Neutrophil (primary cell): Measurements from ENCODE around the gene BCDIN3D.
"Not testable (repeated sequence)": the region's sequence is repeated elsewhere in the genome, so short reads cannot be mapped to it uniquely, and the experiment has no call there.

Source experiments
- H3K27ac ChIP-seq: fragments of 200-600 bp; sonication (generic); 2 replicates; pipeline ENCODE4 v1.5.1; 2016; ENCODE audit warnings: mild to moderate bottlenecking, moderate library complexity
- H3K27me3 ChIP-seq: fragments of 200-600 bp; sonication (generic); 2 replicates; pipeline ENCODE4 v1.6.0; 2016; ENCODE audit warnings: mild to moderate bottlenecking
- H3K36me3 ChIP-seq: fragments of 200-600 bp; sonication (generic); 2 replicates; pipeline ENCODE4 v1.5.1; 2017
- H3K4me1 ChIP-seq, 2 experiments: fragments of 200-600 bp in 1 of 2; sonication (generic) in 1 of 2; 1 replicate in 1 of 2; 2 replicates in 1 of 2; pipeline versions ENCODE4 v1.5.1 to v1.6.1; 2013 to 2016; ENCODE audit warnings: low read depth in 1 of 2, low read length in 1 of 2, mild to moderate bottlenecking in 1 of 2, moderate library complexity in 1 of 2; ENCODE audit not compliant: control insufficient read depth in 1 of 2, insufficient read depth in 1 of 2
- H3K4me3 ChIP-seq, 2 experiments: fragments of 200-600 bp in 1 of 2; sonication (generic) in 1 of 2; 1 replicate in 1 of 2; 2 replicates in 1 of 2; pipeline ENCODE4 v1.5.1; 2013 to 2016; ENCODE audit warnings: low read depth in 1 of 2, low read length in 1 of 2, mild to moderate bottlenecking in 1 of 2, moderate library complexity in 1 of 2
- H3K9me3 ChIP-seq: fragments of 200-600 bp; sonication (generic); 2 replicates; pipeline ENCODE4 v1.5.1; 2016
- TF ChIP-seq, protein P1 (sequence below): fragments of 200-600 bp; sonication (generic); IDR thresholded peaks from 2 replicates; pipeline ENCODE4 v1.5.1; 2016; ENCODE audit warnings: antibody characterized with exemption

Gene BCDIN3D

DNA sequence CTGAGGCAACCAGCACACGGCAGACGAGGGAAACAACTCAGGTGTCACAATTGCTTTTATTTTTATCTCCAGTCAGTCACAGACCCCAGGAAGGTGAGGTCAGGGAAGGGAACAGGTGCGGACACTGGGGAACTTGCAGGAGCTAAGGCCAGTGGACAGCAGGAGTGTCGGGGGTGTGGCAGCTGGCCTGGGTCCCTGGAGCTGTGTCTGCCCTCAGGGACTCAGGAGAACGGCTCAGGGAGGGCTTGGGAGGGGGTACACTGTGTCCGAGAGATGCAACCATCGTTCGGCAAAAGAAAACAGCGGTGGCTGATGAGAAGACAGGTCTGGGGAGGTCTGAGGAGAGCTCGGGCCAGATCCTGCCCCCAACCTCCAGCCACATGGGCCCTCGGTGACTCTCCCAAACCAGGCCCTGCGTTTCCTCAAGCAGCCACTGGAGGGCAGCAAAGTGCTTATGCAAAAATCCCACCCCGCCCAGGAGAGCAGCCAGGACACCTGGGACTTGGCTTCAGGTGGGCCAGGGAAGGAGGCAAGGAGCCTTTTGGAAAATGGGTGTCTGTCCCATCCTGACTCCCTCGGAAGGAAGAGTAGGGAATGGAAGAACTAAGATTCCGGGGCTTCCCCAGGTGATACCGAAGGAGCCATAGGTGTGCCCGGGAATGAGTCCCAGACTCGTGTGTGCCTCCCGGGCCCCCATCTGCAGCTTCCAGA is 24.1 kb upstream of the BCDIN3D start:
- Histone ChIP-seq H3K4me3 (no peak overlapping the region), H3K27ac (no peak overlapping the region), H3K36me3 (no peaks in the 10 kb centered on the region)

DNA sequence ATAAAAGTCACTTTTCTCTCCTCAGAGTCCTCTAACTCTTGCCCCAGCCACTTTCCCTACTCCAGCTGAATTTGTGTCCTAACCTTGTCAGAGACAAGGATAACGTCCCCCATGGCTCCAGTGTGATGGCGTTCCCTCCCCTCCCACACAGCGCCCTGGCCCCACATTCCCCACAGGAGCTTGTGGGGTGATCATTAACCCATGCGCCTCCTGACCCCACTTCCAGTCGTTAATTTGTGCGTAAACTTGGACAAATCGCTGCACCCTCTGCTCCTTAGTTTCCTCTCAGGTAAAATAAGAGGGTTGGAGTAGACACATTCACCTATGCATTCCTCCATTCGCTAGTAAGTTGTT is 22.9 kb upstream of the BCDIN3D start:
- no peaks in the 10 kb centered on the region for H3K36me3 ChIP-seq
- no peak overlapping the region for H3K27ac ChIP-seq
- no peaks in the 10 kb centered on the region for H3K9me3 ChIP-seq
- peaks cover 45% of the 10 kb centered on the region for H3K27me3 ChIP-seq
- no peak overlapping the region for H3K4me3 ChIP-seq
- peaks cover 0 to 4% of the 10 kb centered on the region in 2 experiments for H3K4me1 ChIP-seq
- TF ChIP-seq, protein P1, sequence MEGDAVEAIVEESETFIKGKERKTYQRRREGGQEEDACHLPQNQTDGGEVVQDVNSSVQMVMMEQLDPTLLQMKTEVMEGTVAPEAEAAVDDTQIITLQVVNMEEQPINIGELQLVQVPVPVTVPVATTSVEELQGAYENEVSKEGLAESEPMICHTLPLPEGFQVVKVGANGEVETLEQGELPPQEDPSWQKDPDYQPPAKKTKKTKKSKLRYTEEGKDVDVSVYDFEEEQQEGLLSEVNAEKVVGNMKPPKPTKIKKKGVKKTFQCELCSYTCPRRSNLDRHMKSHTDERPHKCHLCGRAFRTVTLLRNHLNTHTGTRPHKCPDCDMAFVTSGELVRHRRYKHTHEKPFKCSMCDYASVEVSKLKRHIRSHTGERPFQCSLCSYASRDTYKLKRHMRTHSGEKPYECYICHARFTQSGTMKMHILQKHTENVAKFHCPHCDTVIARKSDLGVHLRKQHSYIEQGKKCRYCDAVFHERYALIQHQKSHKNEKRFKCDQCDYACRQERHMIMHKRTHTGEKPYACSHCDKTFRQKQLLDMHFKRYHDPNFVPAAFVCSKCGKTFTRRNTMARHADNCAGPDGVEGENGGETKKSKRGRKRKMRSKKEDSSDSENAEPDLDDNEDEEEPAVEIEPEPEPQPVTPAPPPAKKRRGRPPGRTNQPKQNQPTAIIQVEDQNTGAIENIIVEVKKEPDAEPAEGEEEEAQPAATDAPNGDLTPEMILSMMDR: no peak

More for the DNA sequence above, 24.1 kb upstream of the BCDIN3D start:
- Histone ChIP-seq H3K27me3 (peaks cover 45% of the 10 kb centered on the region), H3K9me3 (no peaks in the 10 kb centered on the region), H3K4me1 (peaks cover 0 to 4% of the 10 kb centered on the region in 2 experiments)
- TF ChIP-seq, protein P1: peak; percentile 93

DNA sequence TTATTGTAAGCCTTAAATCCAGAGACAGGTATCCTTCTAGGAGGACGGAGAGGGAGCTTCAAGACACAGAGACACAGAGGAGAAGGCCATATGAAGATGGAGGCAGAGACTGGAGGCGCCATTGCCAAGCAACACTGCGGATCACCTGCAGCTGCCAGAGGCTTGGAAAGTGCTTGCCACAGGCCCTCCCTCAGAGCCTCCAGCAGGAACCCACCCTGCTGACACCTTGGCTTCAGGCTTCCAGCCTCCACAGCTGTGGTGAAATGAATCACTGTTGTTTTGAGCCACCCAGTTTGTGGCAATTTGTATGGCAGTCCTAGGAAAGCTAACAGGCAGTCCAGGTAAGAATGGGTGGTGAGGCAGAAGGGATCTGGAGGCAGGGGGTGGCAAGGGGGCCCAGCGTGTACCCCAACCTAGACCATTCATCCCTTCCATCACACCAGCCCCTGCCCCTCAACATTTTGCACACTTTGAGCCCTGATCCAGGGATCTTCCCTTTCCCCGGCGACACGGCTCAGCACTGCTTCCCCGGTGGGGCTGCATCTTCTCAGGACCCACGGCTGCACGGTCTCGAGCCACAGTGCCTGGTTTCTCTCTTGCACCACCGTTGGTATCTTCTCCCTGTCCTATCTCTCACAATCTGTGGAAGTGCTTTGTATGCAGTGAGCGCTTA is 22.3 kb upstream of the BCDIN3D start:
- Histone ChIP-seq H3K4me1 (peaks cover 0 to 4% of the 10 kb centered on the region in 2 experiments), H3K4me3 (no peak overlapping the region), H3K27ac (no peak overlapping the region), H3K36me3 (no peaks in the 10 kb centered on the region), H3K27me3 (peaks cover 45% of the 10 kb centered on the region), H3K9me3 (no peaks in the 10 kb centered on the region)
- TF ChIP-seq, protein P1: no peak

DNA sequence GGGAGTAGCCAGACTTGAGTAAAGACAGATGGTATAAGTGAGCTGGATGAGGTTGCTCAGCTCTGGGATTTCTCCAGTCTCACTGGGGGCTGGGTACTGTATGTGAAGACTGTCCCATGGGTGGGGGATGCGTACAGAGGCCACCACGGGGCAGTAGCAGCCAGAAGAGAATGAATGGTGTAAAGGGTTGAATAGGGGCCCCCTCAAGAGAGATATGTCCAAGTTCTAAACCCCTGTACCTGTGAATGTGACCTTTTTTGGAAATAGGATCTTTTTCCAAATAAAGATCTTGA is 21.8 kb upstream of the BCDIN3D start:
- TF ChIP-seq, protein P1: no peak
- H3K4me3 ChIP-seq: no peak overlapping the region
- peaks cover 0 to 4% of the 10 kb centered on the region in 2 experiments for H3K4me1 ChIP-seq
- H3K36me3 ChIP-seq: no peaks in the 10 kb centered on the region
- no peaks in the 10 kb centered on the region for H3K9me3 ChIP-seq
- peaks cover 44% of the 10 kb centered on the region for H3K27me3 ChIP-seq
- no peak overlapping the region for H3K27ac ChIP-seq

DNA sequence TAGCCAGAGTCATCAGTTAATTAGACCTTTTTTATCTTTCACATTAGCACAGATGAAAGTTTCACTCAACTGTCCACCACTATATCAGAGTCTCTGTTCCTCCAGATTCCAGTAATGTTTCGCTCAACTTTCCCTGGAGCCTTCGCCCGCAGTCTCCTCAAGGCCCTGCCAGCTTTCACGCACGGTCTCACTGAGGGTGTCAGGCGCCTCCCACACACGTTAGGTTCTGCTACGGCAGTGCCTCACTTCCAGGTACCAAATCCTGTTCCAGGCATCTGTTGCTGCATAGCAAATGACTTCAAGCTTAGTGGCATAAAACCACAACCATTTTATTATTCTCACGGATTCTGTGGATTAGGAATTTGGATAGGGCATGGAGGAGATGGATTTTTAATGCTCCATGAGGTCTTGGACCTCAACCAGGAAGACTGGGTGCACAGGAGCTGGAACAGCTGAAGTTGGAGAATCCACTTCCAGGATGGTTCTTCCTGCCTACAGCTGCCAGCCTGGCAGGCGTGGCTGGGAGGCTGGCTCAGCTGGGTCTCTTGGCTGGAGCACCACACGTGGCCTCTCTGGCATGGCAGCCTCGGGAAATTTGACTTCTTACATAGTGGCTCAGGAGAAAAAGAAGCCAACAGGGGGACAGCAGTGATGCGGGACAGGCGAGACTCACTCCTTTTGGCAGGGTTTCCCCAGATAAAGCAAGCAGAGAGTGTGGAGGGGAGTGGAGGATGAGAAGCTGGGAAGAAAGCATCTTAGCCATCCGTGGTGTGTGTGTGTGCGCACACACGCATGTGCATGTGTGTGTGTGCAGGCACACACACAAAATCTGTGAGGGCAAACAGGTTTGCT is 21.3 kb upstream of the BCDIN3D start:
- TF ChIP-seq, protein P1: no peak
- peaks cover 44% of the 10 kb centered on the region for H3K27me3 ChIP-seq
- no peak overlapping the region for H3K4me3 ChIP-seq

DNA sequence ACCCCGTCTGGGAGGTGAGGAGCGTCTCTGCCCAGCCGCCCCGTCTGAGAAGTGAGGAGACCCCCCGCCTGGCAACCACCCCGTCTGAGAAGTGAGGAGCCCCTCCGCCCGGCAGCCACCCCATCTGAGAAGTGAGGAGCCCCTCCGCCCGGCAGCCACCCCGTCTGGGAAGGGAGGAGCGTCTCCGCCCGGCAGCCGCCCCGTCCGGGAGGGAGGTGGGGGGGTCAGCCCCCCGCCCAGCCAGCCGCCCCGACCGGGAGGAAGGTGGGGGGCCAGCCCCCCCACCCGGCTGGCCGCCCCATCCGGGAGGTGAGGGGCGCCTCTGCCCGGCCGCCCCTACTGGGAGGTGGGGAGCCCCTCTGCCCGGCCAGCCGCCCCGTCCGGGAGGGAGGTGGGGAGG is 18.0 kb upstream of the BCDIN3D start:
- H3K4me1 ChIP-seq, H3K27ac ChIP-seq, H3K4me3 ChIP-seq, H3K36me3 ChIP-seq, H3K9me3 ChIP-seq: not testable (repeated sequence)
- peaks cover 36% of the 10 kb centered on the region for H3K27me3 ChIP-seq

More for the DNA sequence above, 21.3 kb upstream of the BCDIN3D start:
- no peaks in the 10 kb centered on the region for H3K9me3 ChIP-seq
- H3K36me3 ChIP-seq: no peaks in the 10 kb centered on the region
- H3K27ac ChIP-seq: no peak overlapping the region
- peaks cover 0 to 4% of the 10 kb centered on the region in 2 experiments for H3K4me1 ChIP-seq

DNA sequence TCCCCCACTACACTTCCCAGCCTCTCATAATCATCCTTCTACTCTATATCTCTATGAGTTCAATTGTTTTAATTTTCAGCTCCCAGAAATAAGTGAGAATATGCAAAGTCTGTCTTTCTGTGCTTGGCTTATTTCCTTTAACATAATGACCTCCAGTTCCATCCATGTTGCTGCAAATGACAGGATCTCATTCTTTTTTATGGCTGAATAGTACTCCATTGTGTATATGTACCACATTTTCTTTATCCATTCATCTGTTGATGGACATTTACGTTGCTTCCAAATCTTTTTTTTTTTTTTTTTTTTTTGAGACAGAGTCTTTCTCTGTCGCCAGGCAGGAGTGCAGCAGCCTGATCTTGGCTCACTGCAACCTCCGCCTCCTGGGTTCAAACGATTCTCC is 13.0 kb upstream of the BCDIN3D start:
- H3K27ac ChIP-seq, H3K9me3 ChIP-seq, H3K36me3 ChIP-seq, H3K4me1 ChIP-seq, H3K4me3 ChIP-seq: not testable (repeated sequence)
- H3K27me3 ChIP-seq: peaks cover 57% of the 10 kb centered on the region
